ACHN (cell line): ENCODE results near the gene ATRAID.
A peak's percentile ranks its signal among the peaks of the same experiment; 100 is the strongest.
"Not testable (repeated sequence)": the region's sequence is repeated elsewhere in the genome, so short reads cannot be mapped to it uniquely, and the experiment has no call there.

Experiments
- DNase-seq: peaks from one replicate; pipeline ENCODE4 v3.0.0-alpha.2; 2015
- in situ Hi-C: cut with HindIII; loops from 2 replicates; pipeline ENCODE4 v1.10.0; 2017; ENCODE audit warnings: low sequenced_read_pairs, low pct_ligation_motif_present, low pct_unique_long_range_greater_than_20kb

ATRAID gene

DNA sequence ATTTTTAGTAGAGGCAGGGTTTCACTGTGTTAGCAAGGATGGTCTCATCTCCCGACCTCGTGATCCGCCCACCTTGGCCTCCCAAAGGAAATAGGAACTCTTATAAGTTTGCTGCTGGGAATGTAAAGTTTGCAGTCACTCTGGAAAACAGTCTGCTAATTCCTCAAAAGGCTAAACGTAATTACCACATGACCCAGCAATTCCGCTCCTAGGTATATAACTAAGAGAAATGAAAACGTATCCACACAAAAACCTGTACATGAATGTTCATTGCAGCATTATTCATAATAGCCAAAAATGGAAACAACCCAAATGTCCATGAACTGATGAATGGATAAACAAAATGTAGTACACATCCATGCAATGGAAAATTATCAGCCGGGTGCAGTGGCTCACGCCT is 21.9 kb upstream of the ATRAID start:
- no peak for DNase-seq
- in situ Hi-C loops, result no loop called here

DNA sequence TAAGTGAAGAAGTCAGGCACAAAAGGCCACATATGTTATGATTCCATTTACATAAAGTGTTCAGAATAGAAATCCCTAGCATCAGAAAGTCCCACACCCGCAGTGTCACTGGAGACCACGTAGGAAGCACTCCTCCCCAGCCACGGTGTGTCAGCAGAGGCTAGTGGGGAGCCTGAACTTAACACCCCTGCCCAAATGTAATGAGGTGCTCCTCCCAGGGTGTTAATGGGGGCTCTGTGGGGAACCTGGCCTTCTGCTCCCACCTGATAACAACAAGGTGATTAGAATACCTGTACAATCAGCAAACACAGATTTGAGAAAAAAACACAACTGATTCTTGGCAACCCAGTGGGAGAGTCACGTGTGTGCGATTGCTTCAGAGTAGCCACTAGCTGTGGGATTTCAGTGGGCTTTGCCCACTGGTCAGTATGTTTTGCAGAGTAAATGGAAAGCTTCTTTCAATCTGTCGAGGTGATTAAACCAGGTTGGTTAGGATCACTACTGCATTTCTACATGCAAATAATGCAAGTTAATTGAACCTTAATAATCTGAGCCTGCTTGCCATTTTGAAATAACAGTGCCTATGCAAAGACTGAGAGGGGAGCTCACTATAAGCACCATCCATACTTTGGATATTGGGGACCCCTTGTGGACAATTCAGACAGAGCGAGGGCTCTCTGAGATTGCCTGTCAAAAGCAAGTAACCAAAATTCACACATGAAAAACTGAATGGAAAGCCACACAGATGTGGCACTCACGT is 20.6 kb upstream of the ATRAID start:
- peak; percentile 69 for DNase-seq
- in situ Hi-C loops, result no loop called here

DNA sequence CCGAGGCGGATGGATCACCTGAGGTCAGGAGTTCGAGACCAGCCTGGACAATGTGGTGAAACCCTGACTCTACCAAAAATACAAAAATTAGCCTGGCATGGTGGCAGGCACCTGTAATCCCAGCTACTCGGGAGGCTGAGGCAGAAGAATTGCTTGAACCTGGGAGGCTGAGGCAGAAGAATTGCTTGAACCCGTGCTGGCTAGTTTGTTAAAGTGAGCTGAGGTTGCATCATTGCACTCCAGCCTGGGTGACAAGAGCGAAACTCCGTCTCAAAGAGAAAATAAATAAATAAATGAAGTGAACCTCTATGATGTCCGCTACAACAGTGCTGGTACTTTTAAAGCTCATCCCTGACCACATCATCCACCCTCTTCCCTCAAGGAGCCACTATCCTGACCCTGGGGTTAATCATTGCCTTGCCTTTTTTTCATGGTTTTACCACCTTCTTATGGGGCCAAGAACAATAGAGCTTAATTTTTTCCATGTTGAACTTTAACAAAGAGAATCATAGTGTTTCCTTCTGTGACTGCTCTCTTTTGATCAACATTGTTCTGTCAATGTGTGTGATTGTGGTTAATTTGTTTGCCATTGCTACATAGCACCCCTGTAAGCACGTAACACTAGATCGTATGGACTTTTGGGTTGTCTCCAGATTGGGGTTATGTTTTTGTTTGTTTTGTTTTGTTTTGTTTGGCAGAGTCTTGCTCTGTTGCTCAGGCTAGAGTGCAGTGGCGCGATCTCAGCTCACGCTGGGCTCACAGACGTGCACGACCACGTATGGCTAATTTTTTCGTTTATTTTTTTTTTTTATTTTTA is 17.1 kb upstream of the ATRAID start:
- in situ Hi-C loops, result no loop called here
- DNase-seq, result peak; percentile 49

DNA sequence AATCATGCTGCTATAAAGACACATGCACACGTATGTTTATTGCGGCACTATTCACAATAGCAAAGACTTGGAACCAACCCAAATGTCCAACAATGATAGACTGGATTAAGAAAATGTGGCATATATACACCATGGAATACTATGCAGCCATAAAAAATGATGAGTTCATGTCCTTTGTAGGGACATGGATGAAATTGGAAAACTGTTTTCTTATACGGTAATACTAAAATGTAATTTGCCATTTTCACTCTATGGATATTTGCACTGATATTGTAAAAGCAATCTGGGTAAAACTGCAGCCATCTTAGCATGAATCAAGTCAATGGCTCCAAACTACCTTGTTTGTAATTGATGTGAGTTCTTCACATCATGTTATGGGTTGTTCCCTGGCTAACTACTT is 16.0 kb upstream of the ATRAID start:
- DNase-seq, in situ Hi-C loops: not testable (repeated sequence)

DNA sequence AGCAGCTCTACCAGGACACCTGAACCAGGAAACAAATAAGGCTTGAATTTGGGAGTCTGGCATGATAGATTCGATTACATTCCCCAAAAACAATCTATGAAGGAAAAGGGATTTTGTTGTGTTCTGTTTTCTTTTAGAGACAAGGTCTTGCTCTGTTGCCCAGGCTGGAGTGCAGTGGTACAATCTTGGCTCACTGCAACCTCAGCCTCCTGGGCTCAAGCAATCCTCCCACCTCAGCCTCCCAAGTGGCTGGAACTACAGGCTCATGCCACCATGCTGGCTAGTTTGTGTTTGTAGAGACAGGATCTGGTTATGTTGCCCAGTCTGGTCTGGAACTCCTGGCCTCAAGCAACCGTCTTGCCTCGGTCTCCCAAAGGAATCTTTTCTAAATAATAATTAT is 13.8 kb upstream of the ATRAID start:
- in situ Hi-C loops, DNase-seq: not testable (repeated sequence)

DNA sequence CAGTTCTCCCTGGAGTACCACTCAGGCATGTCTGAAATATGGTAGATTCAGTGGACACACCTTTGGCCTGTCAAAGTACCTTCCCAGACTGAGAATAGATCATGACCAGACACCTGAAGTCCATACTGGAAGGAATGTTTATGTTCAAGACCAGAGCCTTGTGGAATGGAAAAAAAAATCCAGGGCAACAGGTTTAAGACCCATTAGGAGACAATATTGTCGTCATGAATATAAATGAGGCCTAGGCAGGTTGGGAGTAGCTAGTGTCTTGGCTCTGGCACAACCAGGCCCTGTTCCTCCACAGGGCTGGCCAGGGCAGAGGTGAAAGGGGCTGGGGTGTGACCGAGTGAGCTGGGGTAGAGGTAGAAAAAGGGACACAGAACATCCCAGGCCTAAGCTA is 13.2 kb upstream of the ATRAID start:
- no peak for DNase-seq
- in situ Hi-C loops, result no loop called here

DNA sequence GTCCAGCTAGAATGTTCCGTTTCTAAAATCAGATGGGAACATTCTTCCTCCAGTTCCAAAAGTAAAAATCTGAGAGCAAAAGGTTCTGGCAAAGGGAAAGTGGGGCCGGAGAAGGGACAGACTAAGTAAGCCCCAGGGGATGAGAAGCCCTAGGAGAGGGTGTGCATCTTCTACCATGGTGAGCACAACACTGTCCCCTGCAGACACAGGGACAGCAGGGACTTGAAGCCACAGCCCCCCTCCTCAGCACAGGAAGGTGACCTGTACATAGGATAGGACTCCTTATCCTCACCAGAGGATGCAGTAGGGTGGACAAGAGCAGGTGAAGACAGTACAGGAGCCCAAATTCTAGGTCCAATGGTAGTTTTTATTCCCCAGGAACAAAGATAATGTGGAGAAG is 12.6 kb upstream of the ATRAID start:
- no peak for DNase-seq
- in situ Hi-C loops, result no loop called here

DNA sequence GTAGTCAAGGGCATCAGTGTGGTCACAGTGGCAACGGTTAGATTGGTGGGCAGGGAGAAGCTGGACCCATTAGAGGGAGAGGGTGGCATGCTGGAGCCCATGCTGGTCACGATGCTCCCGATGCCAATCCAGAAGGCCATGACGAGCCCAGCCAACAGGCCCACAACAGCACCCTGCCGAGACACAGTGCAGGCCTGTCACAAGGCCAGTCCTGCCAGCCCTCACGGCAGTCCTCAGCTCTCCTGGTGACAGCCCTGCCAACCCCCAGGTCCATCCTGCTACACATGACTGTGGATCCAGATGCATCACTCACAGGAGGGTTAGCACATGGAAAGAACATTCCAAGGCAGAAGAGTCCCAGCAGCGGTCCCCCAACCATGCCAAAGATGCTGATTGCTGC is 10.2 kb upstream of the ATRAID start:
- in situ Hi-C loops, result no loop called here
- no peak for DNase-seq

DNA sequence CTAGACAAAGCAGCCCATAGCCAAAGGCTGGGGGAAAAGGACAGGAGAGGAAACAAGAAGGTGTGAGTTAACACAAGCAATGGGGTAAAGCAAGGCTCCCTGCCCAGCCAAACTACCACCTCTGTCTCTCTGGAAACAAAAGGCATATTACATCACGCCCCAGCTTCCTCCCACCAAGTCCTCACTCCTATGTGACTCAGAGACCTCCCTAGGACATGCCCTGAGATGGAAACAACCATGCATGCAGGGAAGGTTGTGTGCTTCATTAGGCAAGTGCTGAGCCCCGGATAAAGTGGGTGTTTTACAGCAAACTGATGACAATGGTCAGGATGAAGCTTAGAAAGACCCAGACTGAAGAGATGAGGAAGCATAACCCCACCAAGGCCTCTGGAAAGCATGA is 9.0 kb upstream of the ATRAID start:
- DNase-seq, result peak; percentile 27
- in situ Hi-C loops, result no loop called here

DNA sequence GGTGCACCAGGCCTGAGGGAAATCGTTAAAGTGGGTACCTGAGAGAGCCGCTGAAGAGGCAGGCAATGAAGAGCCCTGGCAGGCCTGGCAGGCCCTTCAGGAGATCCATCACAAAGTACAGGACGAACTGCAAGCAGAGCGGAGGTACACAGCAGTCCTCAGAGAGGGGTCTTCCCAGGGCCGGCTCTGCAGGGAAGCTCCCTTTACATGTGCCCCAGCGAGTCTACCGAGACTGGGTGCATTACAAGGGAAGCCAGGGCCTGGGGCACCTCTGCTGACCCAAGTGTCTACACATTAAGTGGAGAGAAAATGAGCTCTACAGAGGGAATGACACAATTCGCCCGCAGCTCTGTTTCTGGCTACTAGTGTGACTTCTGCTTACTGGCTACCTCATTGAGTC is 8.1 kb upstream of the ATRAID start:
- DNase-seq, result no peak
- in situ Hi-C loops, result no loop called here

DNA sequence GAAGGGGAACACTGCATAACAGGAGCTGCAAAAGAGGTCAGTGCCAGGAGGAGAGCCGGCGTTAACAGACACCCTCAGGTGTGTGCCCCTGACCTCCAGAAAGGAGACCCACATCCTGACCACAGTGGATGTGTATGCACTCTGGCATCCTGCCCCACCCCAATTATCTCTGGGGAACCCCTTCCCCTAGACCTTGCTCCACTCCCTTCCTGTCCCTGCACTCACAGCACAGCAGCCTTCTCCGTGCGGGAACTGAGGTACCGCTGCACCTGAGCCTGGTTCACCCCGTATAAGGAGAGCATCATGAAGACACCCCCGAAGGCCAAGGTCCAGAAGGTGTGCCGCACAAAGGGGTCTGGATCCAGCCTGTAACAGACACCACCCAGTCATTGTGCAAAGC is 7.3 kb upstream of the ATRAID start:
- in situ Hi-C loops, result no loop called here
- no peak for DNase-seq

DNA sequence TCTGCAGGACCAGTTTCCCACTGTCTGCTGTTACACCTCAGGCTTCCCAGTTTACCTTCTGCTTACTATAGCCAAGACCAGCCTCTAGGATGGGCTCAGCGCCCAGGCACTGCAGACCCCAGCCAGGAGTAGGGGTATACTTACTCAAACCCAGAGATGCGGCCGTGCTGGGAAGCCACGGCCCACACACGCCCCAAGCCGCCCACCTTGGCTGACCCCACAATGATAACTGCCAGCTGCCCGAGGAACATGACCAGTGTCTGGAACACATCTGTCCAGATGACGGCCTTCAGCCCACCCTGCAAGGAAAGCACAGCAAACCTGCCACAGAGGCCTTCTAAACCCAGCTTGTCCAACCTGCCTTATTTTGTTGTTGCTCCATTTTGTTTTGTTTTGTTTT is 6.6 kb upstream of the ATRAID start:
- in situ Hi-C loops, result no loop called here
- no peak for DNase-seq

DNA sequence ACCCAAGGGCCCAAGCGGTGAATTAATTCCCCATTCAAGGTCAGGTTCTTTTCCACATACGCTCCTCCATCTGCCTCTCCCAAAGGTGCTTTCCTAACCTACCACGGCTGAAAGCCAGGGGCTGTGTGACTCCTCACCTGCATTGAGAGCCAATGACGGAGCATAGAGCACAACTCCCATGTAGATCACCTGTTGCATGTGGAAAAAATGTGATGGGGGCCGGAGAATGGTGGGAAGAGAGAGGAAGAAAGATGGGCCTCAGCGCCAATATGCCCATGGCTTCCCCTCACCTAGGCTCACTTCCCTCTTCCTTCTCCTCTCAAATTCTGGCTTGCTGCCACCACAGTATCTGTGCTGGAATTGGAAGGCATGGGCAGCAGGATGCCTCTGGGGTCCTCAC is 5.5 kb upstream of the ATRAID start:
- in situ Hi-C loops, result no loop called here
- DNase-seq, result no peak

DNA sequence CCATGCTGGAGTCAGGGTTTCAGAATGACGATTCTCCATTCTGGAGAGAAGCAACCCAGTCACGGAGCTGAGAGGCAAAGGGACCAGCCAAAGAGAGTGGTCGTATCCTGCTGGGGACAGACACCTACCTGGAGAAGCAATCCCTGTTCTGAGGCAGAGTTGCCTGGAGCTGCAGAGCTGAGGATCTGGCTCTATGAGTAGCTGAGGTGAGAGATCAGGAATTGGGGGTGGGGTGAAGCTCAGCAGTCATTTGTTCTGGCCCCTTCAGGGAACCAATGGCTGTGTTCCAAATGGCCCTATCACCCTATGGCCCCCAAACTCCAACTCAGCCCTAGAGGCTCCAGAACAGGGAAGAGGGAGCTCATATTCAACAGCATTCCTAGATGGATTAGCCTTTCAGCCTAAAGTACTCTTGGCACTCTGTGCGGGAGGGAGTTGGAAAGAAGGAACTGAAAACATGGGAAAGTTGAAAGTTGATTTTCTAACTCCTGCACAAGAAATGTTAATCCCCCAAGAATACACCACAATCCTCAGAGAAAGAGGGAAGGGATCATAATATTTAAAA is 3.3 kb upstream of the ATRAID start:
- in situ Hi-C loops, result no loop called here
- no peak for DNase-seq

DNA sequence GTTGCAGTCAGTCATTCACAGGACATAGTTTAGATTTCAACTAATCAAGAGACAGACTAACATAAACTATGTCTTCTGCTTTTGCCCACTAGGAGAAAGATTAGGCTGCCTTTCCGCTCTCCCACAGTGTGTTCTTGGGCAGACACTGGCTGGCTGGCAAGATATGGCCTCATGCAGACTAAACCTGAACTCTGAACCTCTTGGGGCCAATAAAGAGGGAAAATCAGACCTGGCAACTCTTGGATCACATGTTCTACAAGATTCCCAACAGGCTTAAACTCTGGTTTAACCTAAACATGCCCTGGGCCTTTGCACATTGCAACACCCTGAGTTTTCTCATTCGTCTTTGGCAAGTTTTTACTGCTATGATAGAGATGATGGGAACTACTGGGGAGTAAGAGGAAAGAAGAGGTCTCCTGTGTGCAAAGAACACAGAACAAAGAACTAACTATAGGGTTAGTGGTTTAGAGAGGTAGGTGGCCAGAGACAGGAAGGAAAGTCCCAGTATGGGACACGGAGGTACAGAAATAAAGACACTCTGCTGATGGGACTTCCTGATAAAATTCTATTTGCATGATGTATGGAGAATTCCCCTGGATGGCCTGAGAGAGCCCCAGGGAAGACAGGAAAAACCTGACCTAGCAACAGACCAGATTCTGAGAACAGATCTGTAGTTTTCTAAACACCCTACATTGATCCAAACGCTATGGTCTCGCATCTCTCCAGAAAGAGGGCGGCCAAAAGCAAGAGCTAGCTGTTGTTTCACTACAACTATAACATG is 2.0 kb upstream of the ATRAID start:
- in situ Hi-C loops, result no loop called here
- DNase-seq, result no peak

DNA sequence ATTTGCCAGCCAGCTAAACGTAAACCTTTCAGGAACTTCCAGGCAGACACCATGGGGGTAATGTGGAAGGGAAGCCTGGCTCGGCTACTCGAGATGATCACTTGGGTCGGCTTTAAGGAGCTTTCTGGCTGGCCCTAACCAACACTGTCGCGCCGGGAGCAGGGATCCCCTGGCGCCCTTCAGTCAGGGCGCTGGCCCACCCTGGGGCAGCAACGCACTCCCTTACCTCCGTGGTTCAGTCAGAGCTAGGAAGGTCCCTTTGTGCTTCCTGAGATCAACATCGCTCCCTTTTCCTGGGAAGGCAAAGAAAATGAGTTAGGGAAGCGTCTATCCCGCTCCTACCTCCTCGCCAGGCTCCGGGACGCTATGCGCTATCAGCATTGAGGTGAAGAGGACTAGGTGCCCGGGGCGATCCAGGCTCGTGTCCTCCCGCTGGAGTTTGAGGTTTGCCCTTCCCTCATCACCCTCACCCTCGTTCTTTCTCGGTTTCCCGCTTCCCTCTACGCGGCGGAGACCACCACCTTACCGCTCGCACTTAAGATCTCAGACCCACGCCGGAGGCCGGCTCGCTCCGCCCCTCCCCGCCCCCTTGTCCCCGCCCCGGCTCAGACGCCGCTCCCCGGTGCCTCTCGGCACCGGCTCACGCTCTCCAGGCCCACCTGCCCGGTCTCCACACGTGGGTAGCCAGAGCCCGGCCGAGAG is 449 bp upstream of the ATRAID start:
- DNase-seq, result no peak
- in situ Hi-C loops, result no loop called here

DNA sequence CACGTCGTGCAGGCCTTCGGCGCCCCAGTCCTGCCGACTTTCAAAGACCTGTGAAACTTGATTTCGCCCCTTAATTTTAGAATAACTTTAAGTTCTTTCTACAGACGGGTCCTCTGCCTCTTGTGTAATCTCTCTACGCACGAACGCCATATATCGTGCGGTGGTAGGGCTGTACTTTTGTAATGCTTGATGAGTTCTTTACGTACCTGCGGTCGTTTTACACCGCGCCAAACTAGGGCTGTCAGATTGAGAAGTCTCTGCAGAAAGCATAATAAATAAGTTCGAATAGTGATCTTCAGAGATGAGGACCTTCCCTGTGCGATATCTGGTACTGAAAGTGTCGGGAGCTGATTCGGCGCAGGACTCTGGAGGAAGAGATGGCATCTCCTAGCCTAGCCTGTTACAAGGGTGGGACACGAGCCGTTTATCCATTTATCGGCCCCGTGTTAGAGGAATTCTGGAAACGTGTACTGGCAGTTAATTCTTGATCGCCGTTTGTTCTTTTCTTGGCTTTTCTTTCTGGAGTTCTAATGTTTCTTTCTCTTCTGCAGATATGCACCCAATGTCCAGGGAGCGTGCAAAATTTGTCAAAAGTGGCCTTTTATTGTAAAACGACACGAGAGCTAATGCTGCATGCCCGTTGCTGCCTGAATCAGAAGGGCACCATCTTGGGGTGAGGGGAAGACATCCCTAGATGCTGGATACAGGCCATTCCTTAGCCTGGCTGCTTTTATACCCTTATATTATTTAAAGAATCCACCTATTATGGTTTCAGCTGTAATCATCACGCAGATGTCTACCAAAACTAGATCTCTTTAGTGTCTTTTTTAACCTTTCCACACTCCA is 1.0 kb downstream of the ATRAID start:
- in situ Hi-C loops, result no loop called here
- DNase-seq, result peak; percentile 57

DNA sequence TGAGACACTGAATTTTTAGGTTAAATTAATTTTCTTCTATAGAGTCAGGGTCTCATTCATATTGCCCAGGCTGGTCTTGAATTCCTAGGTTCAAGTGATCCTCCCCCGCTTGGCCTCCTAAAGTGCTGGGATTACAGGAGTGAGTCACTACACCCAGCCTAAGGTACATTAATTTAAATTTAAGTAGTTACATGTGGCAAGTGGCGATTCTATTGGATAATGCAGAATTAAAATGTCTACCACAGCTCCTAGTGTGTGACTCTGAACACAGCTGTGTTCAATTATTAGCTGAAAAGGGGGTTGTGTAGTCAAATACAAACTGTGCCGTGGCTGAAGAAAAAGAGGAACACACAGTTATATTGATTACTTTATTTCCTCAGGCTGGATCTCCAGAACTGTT is 3.1 kb downstream of the ATRAID start:
- DNase-seq, result no peak
- in situ Hi-C loops, result no loop called here
